WTC11 (cell line): ENCODE results near the gene GPR160. TPM values are rescaled to one million over a fixed set of nuclear protein-coding genes. Genes with fewer than 3 reads are reported as not detected.

Source experiments
- ATAC-seq: fragments of 200-7000 bp; cut with Tn5 transposase; 2 replicates; pipeline ENCODE4 v1.10.0; 2021; ENCODE audit warnings: mild to moderate bottlenecking, moderate library complexity
- CTCF ChIA-PET: fragments of 300-600 bp; sonication (Branson Sonifier 250); formaldehyde crosslinking; loops from one replicate; lab custom pipeline; 2021; ENCODE audit warnings: antibody characterized with exemption; lab: Charles Lee
- POLR2A ChIA-PET: fragments of 350-600 bp; sonication (Branson Sonifier 250); formaldehyde crosslinking; loops from one replicate; lab custom pipeline; 2021; ENCODE audit warnings: antibody characterized with exemption; lab: Charles Lee
- DNase-seq: peaks from one replicate; pipeline ENCODE4 v3.0.0; 2021; ENCODE audit warnings: low spot score
- H3K27ac Mint-ChIP-seq: 2 replicates; pipeline ENCODE4 v1.8.0; 2021; ENCODE audit warnings: mixed read lengths
- H3K27me3 Mint-ChIP-seq: 2 replicates; pipeline ENCODE4 v1.8.0; 2021; ENCODE audit warnings: low read depth, mild to moderate bottlenecking, moderate library complexity, mixed read lengths
- H3K36me3 Mint-ChIP-seq: 2 replicates; pipeline ENCODE4 v1.8.0; 2021; ENCODE audit warnings: mixed read lengths
- H3K4me1 Mint-ChIP-seq: 2 replicates; pipeline ENCODE4 v1.8.0; 2022; ENCODE audit warnings: mixed read lengths
- H3K4me3 Mint-ChIP-seq: 2 replicates; pipeline ENCODE4 v1.8.0; 2021; ENCODE audit warnings: mild to moderate bottlenecking, moderate library complexity, mixed read lengths
- H3K9me3 Mint-ChIP-seq: 2 replicates; pipeline ENCODE4 v1.8.0; 2021; ENCODE audit warnings: mixed read lengths
- AFF4 ChIP-seq: sonication (generic); formaldehyde crosslinking; IDR thresholded peaks from 2 replicates; pipeline ENCODE4 v1.8.1; 2023; ENCODE audit warnings: mild to moderate bottlenecking, missing genetic modification reagents, borderline replicate concordance
- ATF2 ChIP-seq: sonication (generic); formaldehyde crosslinking; IDR thresholded peaks from 2 replicates; pipeline ENCODE4 v1.8.1; 2022; ENCODE audit warnings: low read depth, missing genetic modification reagents, borderline replicate concordance
- ELF4 ChIP-seq: sonication (generic); formaldehyde crosslinking; IDR thresholded peaks from 2 replicates; pipeline ENCODE4 v1.8.1; 2022; ENCODE audit warnings: low read depth, mild to moderate bottlenecking, moderate library complexity, missing genetic modification reagents
- ESRRA ChIP-seq: sonication (generic); formaldehyde crosslinking; IDR thresholded peaks from 2 replicates; pipeline ENCODE4 v1.8.1; 2022; ENCODE audit warnings: mild to moderate bottlenecking, missing genetic modification reagents, borderline replicate concordance
- ETV6 ChIP-seq: sonication (generic); formaldehyde crosslinking; IDR thresholded peaks from 2 replicates; pipeline ENCODE4 v1.8.1; 2022; ENCODE audit warnings: mild to moderate bottlenecking, missing genetic modification reagents
- FOXP1 ChIP-seq: sonication (generic); formaldehyde crosslinking; IDR thresholded peaks from 2 replicates; pipeline ENCODE4 v1.8.0; 2022; ENCODE audit warnings: missing genetic modification reagents, mild to moderate bottlenecking, moderate library complexity, borderline replicate concordance
- IRF2 ChIP-seq: sonication (generic); formaldehyde crosslinking; IDR thresholded peaks from 2 replicates; pipeline ENCODE4 v1.8.0; 2022; ENCODE audit warnings: low read depth, missing genetic modification reagents, borderline replicate concordance
- KAT7 ChIP-seq: sonication (generic); formaldehyde crosslinking; IDR thresholded peaks from 2 replicates; pipeline ENCODE4 v1.8.1; 2023; ENCODE audit warnings: missing genetic modification reagents, mild to moderate bottlenecking, borderline replicate concordance
- NFYB ChIP-seq: sonication (generic); formaldehyde crosslinking; conservative IDR thresholded peaks from 2 replicates; pipeline ENCODE4 v1.8.0; 2022; ENCODE audit warnings: low read depth, missing genetic modification reagents
- NR1H2 ChIP-seq: sonication (generic); formaldehyde crosslinking; IDR thresholded peaks from 2 replicates; pipeline ENCODE4 v1.9.0; 2021; ENCODE audit warnings: mild to moderate bottlenecking, moderate library complexity, missing genetic modification reagents
- OVOL2 ChIP-seq: fragments of 250-450 bp; sonication (Bioruptor Pico); IDR thresholded peaks from 2 replicates; pipeline ENCODE4 v1.9.0; 2021; ENCODE audit warnings: mild to moderate bottlenecking, borderline replicate concordance
- SMAD3 ChIP-seq: sonication (generic); formaldehyde crosslinking; IDR thresholded peaks from 2 replicates; pipeline ENCODE4 v1.8.0; 2022; ENCODE audit warnings: missing genetic modification reagents, mild to moderate bottlenecking, borderline replicate concordance
- SOX15 ChIP-seq: fragments of 250-450 bp; sonication (Bioruptor Pico); IDR thresholded peaks from 2 replicates; pipeline ENCODE4 v1.9.0; 2021; ENCODE audit warnings: mild to moderate bottlenecking
- TEAD1 ChIP-seq: sonication (generic); formaldehyde crosslinking; IDR thresholded peaks from 2 replicates; pipeline ENCODE4 v1.8.0; 2022; ENCODE audit warnings: mild to moderate bottlenecking, missing genetic modification reagents
- ZBTB21 ChIP-seq: sonication (generic); formaldehyde crosslinking; IDR thresholded peaks from 2 replicates; pipeline ENCODE4 v1.8.1; 2023; ENCODE audit warnings: mild to moderate bottlenecking, missing genetic modification reagents, borderline replicate concordance
- ZNF232 ChIP-seq: sonication (generic); formaldehyde crosslinking; IDR thresholded peaks from 2 replicates; pipeline ENCODE4 v1.8.0; 2022; ENCODE audit warnings: mild to moderate bottlenecking, missing genetic modification reagents
- ZNF263 ChIP-seq: sonication (generic); formaldehyde crosslinking; IDR thresholded peaks from 2 replicates; pipeline ENCODE4 v1.8.1; 2022; ENCODE audit warnings: low read depth, mild to moderate bottlenecking, moderate library complexity, missing genetic modification reagents
- ZNF512 ChIP-seq: sonication (generic); formaldehyde crosslinking; IDR thresholded peaks from 2 replicates; pipeline ENCODE4 v1.8.1; 2022; ENCODE audit warnings: missing genetic modification reagents, borderline replicate concordance
- total RNA-seq: library from RNA; stranded (reverse); gene quantifications from 3 replicates; pipeline ENCODE4 v1.2.3, GENCODE V29; 2021
- TF ChIP-seq, protein P1 (sequence below): sonication (generic); formaldehyde crosslinking; IDR thresholded peaks from 2 replicates; pipeline ENCODE4 v1.8.1; 2023; ENCODE audit warnings: mild to moderate bottlenecking, missing genetic modification reagents
- TF ChIP-seq, protein P2 (sequence below): sonication (generic); formaldehyde crosslinking; IDR thresholded peaks from 2 replicates; pipeline ENCODE4 v1.8.1; 2022; ENCODE audit warnings: mild to moderate bottlenecking, missing genetic modification reagents, moderate library complexity, borderline replicate concordance
- TF ChIP-seq, protein P3 (sequence below): fragments of 250-450 bp; sonication (Bioruptor Pico); IDR thresholded peaks from 2 replicates; pipeline ENCODE4 v1.9.0; 2021; ENCODE audit warnings: moderate library complexity, mild to moderate bottlenecking, inconsistent platforms, borderline replicate concordance
- TF ChIP-seq, protein P4 (sequence below): sonication (generic); formaldehyde crosslinking; IDR thresholded peaks from 2 replicates; pipeline ENCODE4 v1.8.1; 2022; ENCODE audit warnings: mild to moderate bottlenecking, moderate library complexity, missing genetic modification reagents

GPR160 gene
- total RNA-seq, 1 experiment from 2014 or later = 28.9 TPM

GRCh38 chr3:170044795-170045244 lies 7.0 kb downstream of the GPR160 start (continued):
- TF ChIP-seq AFF4 (CRISPR knock-in tag) (no peak), IRF2 (CRISPR knock-in tag) (no peak), ZNF232 (CRISPR knock-in tag) (no peak)
- TF ChIP-seq, protein P1, sequence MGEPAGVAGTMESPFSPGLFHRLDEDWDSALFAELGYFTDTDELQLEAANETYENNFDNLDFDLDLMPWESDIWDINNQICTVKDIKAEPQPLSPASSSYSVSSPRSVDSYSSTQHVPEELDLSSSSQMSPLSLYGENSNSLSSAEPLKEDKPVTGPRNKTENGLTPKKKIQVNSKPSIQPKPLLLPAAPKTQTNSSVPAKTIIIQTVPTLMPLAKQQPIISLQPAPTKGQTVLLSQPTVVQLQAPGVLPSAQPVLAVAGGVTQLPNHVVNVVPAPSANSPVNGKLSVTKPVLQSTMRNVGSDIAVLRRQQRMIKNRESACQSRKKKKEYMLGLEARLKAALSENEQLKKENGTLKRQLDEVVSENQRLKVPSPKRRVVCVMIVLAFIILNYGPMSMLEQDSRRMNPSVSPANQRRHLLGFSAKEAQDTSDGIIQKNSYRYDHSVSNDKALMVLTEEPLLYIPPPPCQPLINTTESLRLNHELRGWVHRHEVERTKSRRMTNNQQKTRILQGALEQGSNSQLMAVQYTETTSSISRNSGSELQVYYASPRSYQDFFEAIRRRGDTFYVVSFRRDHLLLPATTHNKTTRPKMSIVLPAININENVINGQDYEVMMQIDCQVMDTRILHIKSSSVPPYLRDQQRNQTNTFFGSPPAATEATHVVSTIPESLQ = no peak
- TF ChIP-seq, protein P2, sequence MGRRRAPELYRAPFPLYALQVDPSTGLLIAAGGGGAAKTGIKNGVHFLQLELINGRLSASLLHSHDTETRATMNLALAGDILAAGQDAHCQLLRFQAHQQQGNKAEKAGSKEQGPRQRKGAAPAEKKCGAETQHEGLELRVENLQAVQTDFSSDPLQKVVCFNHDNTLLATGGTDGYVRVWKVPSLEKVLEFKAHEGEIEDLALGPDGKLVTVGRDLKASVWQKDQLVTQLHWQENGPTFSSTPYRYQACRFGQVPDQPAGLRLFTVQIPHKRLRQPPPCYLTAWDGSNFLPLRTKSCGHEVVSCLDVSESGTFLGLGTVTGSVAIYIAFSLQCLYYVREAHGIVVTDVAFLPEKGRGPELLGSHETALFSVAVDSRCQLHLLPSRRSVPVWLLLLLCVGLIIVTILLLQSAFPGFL = no peak
- TF ChIP-seq, protein P3, sequence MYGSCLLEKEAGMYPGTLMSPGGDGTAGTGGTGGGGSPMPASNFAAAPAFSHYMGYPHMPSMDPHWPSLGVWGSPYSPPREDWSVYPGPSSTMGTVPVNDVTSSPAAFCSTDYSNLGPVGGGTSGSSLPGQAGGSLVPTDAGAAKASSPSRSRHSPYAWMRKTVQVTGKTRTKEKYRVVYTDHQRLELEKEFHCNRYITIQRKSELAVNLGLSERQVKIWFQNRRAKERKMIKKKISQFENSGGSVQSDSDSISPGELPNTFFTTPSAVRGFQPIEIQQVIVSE = no peak

DNA sequence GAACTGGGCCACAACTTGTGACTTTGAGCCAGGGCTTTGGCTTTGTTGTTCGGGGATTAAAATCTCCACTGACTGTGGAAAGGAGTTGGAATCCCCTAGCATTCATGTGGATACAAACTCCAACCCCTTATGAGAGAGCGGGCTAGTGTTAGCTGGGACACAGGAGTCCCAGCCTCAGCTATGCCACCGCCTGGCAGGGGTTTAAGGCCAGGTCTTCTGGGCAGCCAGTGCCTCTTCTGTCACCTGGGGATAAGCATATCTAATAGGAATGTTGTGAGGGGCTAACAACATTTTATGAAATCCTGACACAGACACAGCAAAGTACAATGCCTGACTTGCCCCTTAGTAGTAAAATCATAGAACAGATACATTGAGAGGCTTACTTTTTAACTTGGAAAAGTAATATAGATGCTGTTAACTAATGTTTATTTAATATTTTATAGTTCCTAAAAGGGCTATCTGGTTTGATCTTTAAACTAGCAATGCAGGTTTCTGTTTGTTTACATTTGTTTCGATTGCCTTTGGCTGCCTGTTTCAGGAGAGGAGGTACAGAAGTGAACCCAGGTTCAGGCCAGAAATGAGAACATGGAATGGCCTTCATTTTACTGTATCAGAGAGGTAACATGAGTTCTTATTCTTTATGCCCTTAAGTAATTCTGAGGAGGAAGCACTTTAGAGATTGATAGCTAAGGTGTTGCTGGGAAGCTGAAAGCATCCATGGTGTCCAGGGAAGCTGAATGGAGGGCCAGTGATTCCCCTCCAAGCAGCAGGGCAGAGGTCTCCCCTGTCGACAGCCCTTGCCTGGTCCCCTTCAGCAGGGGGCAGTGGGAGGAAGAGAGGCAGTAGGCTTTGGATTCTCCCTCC lies 8.7 kb downstream of the GPR160 start:
- TF ChIP-seq NFYB (CRISPR knock-in tag) = no peak
- TF ChIP-seq OVOL2 (CRISPR knock-in tag) = no peak
- no peak for TF ChIP-seq ESRRA
- no peak for TF ChIP-seq ZNF263 (CRISPR knock-in tag)
- TF ChIP-seq, protein P4, sequence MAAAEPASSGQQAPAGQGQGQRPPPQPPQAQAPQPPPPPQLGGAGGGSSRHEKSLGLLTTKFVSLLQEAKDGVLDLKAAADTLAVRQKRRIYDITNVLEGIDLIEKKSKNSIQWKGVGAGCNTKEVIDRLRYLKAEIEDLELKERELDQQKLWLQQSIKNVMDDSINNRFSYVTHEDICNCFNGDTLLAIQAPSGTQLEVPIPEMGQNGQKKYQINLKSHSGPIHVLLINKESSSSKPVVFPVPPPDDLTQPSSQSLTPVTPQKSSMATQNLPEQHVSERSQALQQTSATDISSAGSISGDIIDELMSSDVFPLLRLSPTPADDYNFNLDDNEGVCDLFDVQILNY = no peak
- TF ChIP-seq SOX15 = no peak
- TF ChIP-seq SMAD3 (CRISPR knock-in tag) = no peak
- TF ChIP-seq FOXP1 = no peak
- TF ChIP-seq NR1H2 (CRISPR knock-in tag) = no peak
- TF ChIP-seq, protein P3 = no peak
- no peak for TF ChIP-seq ELF4 (CRISPR knock-in tag)
- TF ChIP-seq KAT7 = no peak
- TF ChIP-seq ZNF512 (CRISPR knock-in tag) = no peak
- TF ChIP-seq ATF2 (CRISPR knock-in tag) = no peak
- TF ChIP-seq IRF2 (CRISPR knock-in tag) = no peak
- TF ChIP-seq ZBTB21 (CRISPR knock-in tag) = no peak
- TF ChIP-seq ETV6 (CRISPR knock-in tag) = no peak
- no peak for TF ChIP-seq TEAD1 (CRISPR knock-in tag)
- H3K36me3 Mint-ChIP-seq = peaks cover 5% of the 10 kb centered on the region
- no peak for DNase-seq
- no peak overlapping the region for H3K27ac Mint-ChIP-seq
- peaks cover 25% of the 10 kb centered on the region for H3K4me1 Mint-ChIP-seq
- POLR2A ChIA-PET = interaction anchor here (0.5 kb wide), 1 partner anchor 142 kb away, joined by 4 read pairs; no protein-coding TSS in a partner anchor
- H3K9me3 Mint-ChIP-seq = no peaks in the 10 kb centered on the region
- CTCF ChIA-PET = interaction anchor here (0.7 to 1.4 kb wide), 2 partner anchors 16 to 32 kb away, joined by 3 to 6 read pairs; no protein-coding TSS in a partner anchor
- H3K27me3 Mint-ChIP-seq = no peaks in the 10 kb centered on the region
- peak; percentile 51 for ATAC-seq
- no peak overlapping the region for H3K4me3 Mint-ChIP-seq
